ENCODE measurements around the gene QRICH2. TPM values are rescaled to one million over a fixed set of nuclear protein-coding genes. Genes with fewer than 3 reads are reported as not detected.

Gene QRICH2
- total RNA-seq (2011; cell fraction: chromatin; rRNA removed; ENCODE audit: low replicate concordance) = 4.4 and 9.4 TPM in 2 replicates
- 3.3 and 4.1 TPM in 2 replicates for total RNA-seq (2011; cell fraction: nucleolus; rRNA removed)
- 2.4 TPM in 2 replicates for total RNA-seq (2011; cell fraction: nucleoplasm; rRNA removed)
- 1.3 and 1.5 TPM in 2 replicates for total RNA-seq (2014; rRNA removed)
- total RNA-seq (2014; rRNA removed; fragmentation: Illumina TruSeq; extraction: Trizol) = 0.89 and 1.1 TPM in 2 replicates
- total RNA-seq (2015; rRNA removed; fragmentation: Illumina TruSeq; extraction: Trizol) = 1.6 and 2.0 TPM in 2 replicates
- 1.4 and 2.0 TPM in 2 replicates for total RNA-seq (2021)
- polyA plus RNA-seq (2011; rRNA removed) = 0.46 and 1.3 TPM in 2 replicates
- polyA plus RNA-seq (2011; cell fraction: cytosol; rRNA removed) = 0.82 and 1.0 TPM in 2 replicates
- 3.4 and 4.1 TPM in 2 replicates for polyA plus RNA-seq (2011; cell fraction: nucleus; rRNA removed)
- 1.5 and 13.0 TPM in 2 replicates for polyA plus RNA-seq (2012)
- 0.40 and 0.61 TPM in 2 replicates for polyA plus RNA-seq (2014; fragmentation: Illumina TruSeq; extraction: Trizol)
- under 1 TPM; 0.03 to 0.07 TPM for polyA plus RNA-seq (2014; fragmentation: Nextera tagmentation; extraction: Ambion mirVana)
- polyA plus RNA-seq (2014; rRNA removed) = 0.81 and 1.2 TPM in 2 replicates
- polyA minus RNA-seq (2011; rRNA and poly(A)+ RNA removed) = 6.7 and 10.1 TPM in 2 replicates
- polyA minus RNA-seq (2011; cell fraction: cytosol; rRNA and poly(A)+ RNA removed) = 1.8 and 2.2 TPM in 2 replicates
- 1.1 and 2.2 TPM in 2 replicates for polyA minus RNA-seq (2011; cell fraction: nucleus; rRNA and poly(A)+ RNA removed)
- percentile 39 among the genes with signal in this experiment for Bru-seq, nascent RNA
- percentile 42 among the genes with signal in this experiment for BruChase-seq, experiment 1, labeled RNA remaining after a 2-hour chase
- BruChase-seq, experiment 2, labeled RNA remaining after a 6-hour chase = percentile 43 among the genes with signal in this experiment
- long read RNA-seq, experiment 1, partial matches to known transcripts = 0 of 1 reads
- long read RNA-seq, experiment 1, other reads (novel, unspliced or antisense) = 1 of 1 reads
- long read RNA-seq, experiment 2 = 0 reads
- long read RNA-seq, experiment 3, partial matches to known transcripts = 1 of 1 reads
- long read RNA-seq, experiment 3, other reads (novel, unspliced or antisense) = 0 of 1 reads

- Histone ChIP-seq H3K4me1 (replicated peaks in 1 of 2; ENCODE audit: control insufficient read depth in 2 of 2, insufficient read depth in 2 of 2, low read length in 2 of 2) (peaks cover 0 to 4% of the 10 kb centered on the region in 2 experiments; a peak in 2 of 5 replicates), H2AFZ (ENCODE audit: low read depth, low read length) (no peak within 1 kb of the TSS), H3K27me3 (ENCODE audit: control insufficient read depth in 2 of 2, insufficient read depth in 2 of 2, low read length in 2 of 2) (no peaks in the 10 kb centered on the region), H3K79me2 (ENCODE audit: control insufficient read depth, insufficient read depth, low read length) (no peaks in the 10 kb centered on the region), H3K4me2 (ENCODE audit: insufficient read depth, low read length) (no peak within 1 kb of the TSS), H3K9me1 (ENCODE audit: control insufficient read depth, insufficient read depth, low read length) (no peaks in the 10 kb centered on the region), H3K4me3 (no peak within 1 kb of the TSS), H3K36me3 (ENCODE audit: control insufficient read depth, insufficient read depth, low read length) (peaks cover 21% of the 10 kb centered on the region), H3K27ac (ENCODE audit: extremely low read depth, low read depth, low read length) (no peak within 1 kb of the TSS), H4K20me1 (replicated peaks; ENCODE audit: control insufficient read depth, insufficient read depth, low read length) (no peaks in the 10 kb centered on the region), H3K9me3 (replicated peaks; ENCODE audit: control insufficient read depth, insufficient read depth, low read depth, low read length) (no peaks in the 10 kb centered on the region), H3K9ac (ENCODE audit: insufficient read depth in 1 of 2, low read depth in 2 of 2, low read length in 2 of 2) (no peak within 1 kb of the TSS)
- no TSS peak for BruUV-seq (replicated peaks)
- 98% methylated on average over 13 of the region's 44 CpGs for WGBS (ENCODE audit: insufficient coverage, low coverage, missing lambda C conversion rate)
- intact Hi-C loops (cut with micrococcal nuclease) = no loop called here
- no peak for DNase-seq (ENCODE audit: extremely low read depth in 1 of 4, low spot score in 3 of 4)
- ChIA-PET CTCF (ENCODE audit: low intra/inter-chr PET ratio) (no interaction called here), POLR2A (interaction anchor here (0.8 to 1.0 kb wide), 2 partner anchors 13 to 77 kb away, joined by 3 to 4 read pairs; no protein-coding TSS in a partner anchor)
- no peak for FAIRE-seq
- TF ChIP-seq, protein P1, sequence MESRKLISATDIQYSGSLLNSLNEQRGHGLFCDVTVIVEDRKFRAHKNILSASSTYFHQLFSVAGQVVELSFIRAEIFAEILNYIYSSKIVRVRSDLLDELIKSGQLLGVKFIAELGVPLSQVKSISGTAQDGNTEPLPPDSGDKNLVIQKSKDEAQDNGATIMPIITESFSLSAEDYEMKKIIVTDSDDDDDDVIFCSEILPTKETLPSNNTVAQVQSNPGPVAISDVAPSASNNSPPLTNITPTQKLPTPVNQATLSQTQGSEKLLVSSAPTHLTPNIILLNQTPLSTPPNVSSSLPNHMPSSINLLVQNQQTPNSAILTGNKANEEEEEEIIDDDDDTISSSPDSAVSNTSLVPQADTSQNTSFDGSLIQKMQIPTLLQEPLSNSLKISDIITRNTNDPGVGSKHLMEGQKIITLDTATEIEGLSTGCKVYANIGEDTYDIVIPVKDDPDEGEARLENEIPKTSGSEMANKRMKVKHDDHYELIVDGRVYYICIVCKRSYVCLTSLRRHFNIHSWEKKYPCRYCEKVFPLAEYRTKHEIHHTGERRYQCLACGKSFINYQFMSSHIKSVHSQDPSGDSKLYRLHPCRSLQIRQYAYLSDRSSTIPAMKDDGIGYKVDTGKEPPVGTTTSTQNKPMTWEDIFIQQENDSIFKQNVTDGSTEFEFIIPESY (CRISPR knock-in tag; IDR thresholded peaks at IDR 0.05) = peak; percentile 59; the same call in 1 of the 2 replicates
- 0 out of 2 replicates have a peak, but pooled peaks have one; percentile 10 for TF ChIP-seq POLR2AphosphoS2 (IDR thresholded peaks at IDR 0.05; ENCODE audit: low read length)
- TF ChIP-seq SMC3 (conservative IDR thresholded peaks at IDR 0.05; ENCODE audit: insufficient read depth, low read depth, low read length) = no peak
- TF ChIP-seq POLR3G (IDR thresholded peaks at IDR 0.05; ENCODE audit: extremely low read depth, insufficient read length, insufficient replicate concordance) = no peak
- TF ChIP-seq POLR2G (IDR thresholded peaks at IDR 0.05; ENCODE audit: low read depth, low read length) = peak; percentile 48; the same call in 1 of the 2 replicates
- in situ Hi-C loops (cut with MboI) = no loop called here
- ATAC-seq = no peak
These were observed at the start of gene QRICH2 for GRCh38 chr17:76307966-76308338. Gene QRICH2 (minus strand): TSS chr17:76308276. CDS start chr17:76307998, 278 bp downstream.

Measured in K562 (cell line).